Activated T-helper 1 cell treated with anti-CD3 and anti-CD28 coated beads, Interleukin-2, amount 50 U/mL, for 16 hours (primary cell): Measurements from ENCODE around the gene BRCA1.
"Not testable (repeated sequence)": the region's sequence is repeated elsewhere in the genome, so short reads cannot be mapped to it uniquely, and the experiment has no call there.

Source experiments
- DNase-seq, 2 donors: peaks; one replicate each; pipeline ENCODE4 v3.0.0-alpha.2; 2020; ENCODE audit warnings: low read depth in 1 of 2, low spot score in 1 of 2

Gene BRCA1

GRCh38 chr17:43006639-43007551, 118.3 kb downstream of the BRCA1 start, which contains the start of gene IFI35:
Gene IFI35, plus strand, starts transcription at chr17:43006784. Its CDS starts 164 bp downstream, at chr17:43006948.
- DNase-seq = peak; percentile 68 to 77

GRCh38 chr17:43003542-43004172, 121.5 kb downstream of the BRCA1 start:
- DNase-seq = no peak

GRCh38 chr17:43000894-43001293, 124.3 kb downstream of the BRCA1 start:
- not testable (repeated sequence) for DNase-seq

GRCh38 chr17:42999003-42999525, 126.1 kb downstream of the BRCA1 start:
- no peak for DNase-seq

GRCh38 chr17:42997984-42998938, 126.9 kb downstream of the BRCA1 start, which contains the start of gene RPL27:
Gene RPL27, plus strand, starts transcription at chr17:42998419. Its CDS starts 332 bp downstream, at chr17:42998751.
- peak; percentile 93 for DNase-seq

- DNase-seq = no peak
Observed at GRCh38 chr17:42997390-42997983, 127.7 kb downstream of the BRCA1 start.
